Suppressor macrophage (primary cell): ENCODE data around the gene HSBP1L1.
"Not testable (repeated sequence)": the region's sequence is repeated elsewhere in the genome, so short reads cannot be mapped to it uniquely, and the experiment has no call there.

Source experiments
- DNase-seq, 4 experiments: peaks; one replicate each; pipeline ENCODE4 v3.0.0-alpha.2; 2020 to 2022

HSBP1L1 gene

DNA sequence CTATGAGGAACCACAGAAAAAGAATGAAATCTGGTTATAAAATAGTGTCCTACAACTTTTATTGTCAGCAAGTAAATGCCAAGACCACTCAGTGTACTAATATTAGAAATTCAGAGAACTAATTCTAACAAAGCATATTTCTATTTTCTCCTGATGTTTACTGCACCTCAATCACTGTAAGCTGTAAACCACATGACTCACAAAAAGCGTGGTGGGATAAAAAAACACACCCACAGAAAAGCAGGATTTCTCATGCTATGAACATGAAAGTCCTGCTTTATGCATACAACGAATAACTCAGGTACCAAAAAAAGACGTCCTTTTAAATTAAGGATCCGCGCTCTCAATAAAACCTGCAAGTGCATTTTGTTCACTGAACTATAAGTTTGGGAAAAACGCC lies 23.1 kb downstream of the HSBP1L1 start:
- DNase-seq, result peak; percentile 12 to 46 (median 28)

DNA sequence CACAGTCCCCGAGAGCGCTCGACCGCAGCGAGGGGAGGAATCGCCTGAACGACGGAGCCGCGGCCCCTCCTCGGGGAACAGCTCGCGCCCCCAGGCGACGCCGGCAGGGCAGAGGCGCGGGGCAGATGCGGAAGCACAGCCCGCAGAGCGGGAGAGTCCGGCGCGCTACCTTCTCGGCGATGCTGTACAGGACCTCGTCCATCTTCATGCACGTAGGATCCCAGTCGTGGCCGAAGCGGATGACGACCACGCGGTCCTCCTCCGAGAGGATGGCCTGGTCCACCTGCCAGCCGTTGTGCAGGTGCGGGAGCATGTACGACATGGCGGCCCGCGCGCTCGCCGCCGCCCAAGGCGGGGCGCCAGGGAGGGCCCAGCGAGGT lies 23.6 kb downstream of the HSBP1L1 start:
- DNase-seq, result peak; percentile 71 to 90 (median 80)

DNA sequence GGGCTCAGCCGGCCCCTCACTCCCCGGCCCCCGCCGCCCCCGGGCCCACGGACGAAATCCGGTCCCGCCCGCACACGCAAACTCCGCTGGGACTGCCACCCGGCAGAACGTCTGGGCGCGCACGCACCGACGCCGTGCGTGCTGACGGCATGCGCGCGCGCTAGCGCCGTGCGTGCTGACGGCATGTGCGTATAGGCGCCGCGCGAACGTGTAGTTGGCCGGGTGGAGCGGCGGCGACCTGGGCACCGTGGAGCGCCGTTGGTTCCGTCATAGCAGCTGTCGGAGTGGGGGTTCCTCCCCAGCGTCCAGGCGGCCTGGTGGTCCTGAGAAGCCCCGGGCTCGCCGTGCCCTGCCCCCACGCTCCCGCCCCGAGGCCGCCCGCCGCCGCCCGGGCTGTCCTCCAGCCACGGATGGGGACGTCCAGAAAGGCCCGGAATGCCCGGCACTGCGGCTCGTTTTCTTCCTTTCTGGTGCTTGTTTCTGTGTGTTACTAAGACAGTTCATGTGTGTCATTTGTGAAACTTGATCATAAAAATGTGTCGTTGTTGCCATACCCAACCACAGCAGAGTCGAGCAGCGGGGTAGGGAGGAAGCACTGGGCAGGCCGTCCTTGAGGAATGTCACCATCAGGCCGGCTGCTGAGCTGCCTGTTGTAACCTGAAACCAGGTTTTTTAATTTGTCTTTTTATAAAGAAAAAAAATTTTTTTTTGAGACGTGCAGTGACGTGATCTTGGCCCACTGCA lies 24.2 kb downstream of the HSBP1L1 start, which contains the start of gene TXNL4A:
TSS of gene TXNL4A (minus strand) at position 113 of the 744 bp plus-strand sequence. CDS start 171 bp downstream, outside the sequence.
- peak; percentile 94 to 97 (median 96) for DNase-seq

DNA sequence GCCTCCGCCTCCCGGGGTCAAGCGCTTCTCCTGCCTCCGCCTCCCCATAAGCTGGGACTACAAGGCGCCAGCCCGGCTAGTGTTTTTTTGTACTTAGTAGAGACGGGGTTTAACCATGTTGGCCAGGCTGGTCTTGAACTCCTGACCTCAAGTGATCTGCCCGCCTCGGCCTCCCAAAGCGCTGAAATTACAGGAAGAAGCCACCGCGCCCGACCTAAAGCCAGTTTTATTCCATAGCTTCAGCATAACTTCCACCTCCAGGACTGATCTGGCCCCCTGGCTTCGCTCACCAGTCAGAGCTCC lies 24.7 kb downstream of the HSBP1L1 start:
- DNase-seq, result peak in 2 of 4 experiments; percentile 19 to 21

DNA sequence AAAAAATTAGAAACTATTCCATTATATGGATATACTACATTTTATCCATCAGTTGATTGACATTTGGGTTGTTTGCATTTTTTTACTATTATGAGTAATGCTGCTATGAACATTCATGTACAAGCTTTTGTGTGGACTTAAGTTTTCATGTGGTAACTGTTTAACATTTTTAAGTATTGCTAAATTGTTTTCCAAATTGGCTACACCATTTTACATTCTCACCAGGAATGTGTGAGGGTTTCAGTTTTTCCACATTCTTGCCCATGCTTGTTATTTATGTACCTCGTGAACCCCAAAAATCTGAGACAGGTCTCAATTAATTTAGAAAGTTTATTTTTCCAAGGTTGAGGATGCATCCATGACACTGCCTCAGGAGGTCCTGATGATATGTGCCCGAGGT lies 27.1 kb downstream of the HSBP1L1 start:
- no peak for DNase-seq

DNA sequence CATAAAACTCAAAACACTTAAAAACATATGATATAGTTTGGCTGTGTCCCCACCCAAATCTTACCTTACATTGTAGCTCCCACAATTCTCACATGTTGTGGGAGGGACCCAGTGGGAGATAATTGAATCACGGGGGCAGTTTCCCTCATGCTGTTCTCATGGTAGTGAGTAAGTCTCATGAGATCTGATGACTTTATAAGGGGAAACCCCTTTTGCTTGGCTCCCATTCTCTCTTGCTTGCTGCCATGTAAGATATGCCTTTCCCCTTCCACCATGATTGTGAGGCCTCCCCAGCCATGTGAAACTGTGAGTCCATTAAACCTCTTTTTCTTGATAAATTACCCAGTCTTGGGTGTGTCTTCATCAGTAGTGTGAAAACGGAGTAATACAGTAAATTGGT lies 35.3 kb downstream of the HSBP1L1 start:
- peak in 2 of 4 experiments; percentile 4 to 11 for DNase-seq

DNA sequence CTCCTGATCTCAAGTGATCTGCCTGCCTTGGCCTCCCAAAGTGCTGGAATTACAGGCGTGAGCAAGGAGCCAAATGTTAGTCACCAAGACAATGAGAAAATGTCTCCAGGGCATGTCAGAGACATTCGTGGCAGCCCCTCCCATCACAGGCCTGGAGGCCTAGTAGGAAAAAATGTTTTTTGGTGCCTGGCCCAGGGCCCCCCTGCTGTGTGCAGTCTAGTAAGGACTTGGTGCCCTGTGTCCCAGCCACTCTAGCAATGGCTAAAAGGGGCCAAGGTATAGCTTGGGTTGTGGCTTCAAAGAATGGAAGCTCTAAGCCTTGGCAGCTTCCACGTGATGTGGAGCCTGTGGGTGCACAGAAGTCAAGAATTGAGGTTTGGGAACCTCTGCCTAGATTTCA lies 36.4 kb downstream of the HSBP1L1 start:
- DNase-seq, result no peak

DNA sequence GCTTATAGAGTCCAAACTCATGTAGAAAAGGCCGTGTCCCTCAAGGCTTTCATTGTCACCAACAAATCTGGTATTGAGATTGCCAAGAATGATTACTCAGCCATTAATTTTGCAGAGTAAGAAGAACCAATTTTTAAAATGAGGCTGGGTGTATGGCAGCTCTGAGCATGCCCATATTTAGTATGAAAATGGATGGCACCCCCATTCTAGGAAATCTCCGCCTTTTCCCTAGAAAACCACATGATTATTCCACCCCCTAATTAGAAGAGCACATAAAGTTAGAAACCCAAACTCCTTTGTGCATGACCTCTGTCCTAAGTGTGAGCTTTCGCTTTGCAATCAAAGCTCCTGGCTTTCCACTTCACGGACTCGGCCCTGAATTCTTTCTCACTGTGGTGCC lies 38.0 kb downstream of the HSBP1L1 start:
- no peak for DNase-seq

DNA sequence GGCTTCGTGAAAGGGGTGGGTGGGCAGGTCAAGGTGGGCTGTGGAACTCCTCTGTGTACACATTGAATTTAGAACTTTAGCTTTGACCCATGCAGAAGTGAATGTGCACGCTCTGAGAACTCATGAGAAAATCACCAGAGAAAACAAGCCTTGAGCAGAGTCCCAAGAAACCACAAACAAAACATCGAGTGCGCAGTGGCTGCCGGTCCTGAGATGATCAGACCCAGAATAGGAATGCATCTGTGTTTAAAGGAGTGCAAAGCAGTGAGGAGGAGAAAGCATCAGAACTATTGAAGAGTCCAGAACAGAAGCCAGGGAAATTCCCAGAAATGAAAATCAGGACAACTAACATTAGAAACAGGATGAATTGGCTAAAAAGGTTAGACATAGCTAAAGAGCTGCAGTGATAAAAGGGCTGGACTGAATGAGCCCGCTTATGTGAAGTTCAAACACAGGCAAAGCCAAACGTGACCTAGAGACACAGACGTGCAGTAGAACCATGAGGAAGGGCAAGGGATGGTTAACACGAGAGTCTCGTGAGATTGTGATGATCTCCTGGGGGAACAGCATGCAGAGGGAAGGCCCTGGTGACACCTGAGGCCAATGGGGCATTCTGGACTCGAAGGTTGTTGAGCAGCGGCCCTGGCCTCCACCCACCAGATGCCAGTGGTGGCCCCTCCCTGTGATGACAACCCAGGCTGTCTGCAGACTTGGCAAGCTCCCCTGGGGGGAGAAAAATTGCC lies 40.3 kb downstream of the HSBP1L1 start:
- DNase-seq, result no peak

DNA sequence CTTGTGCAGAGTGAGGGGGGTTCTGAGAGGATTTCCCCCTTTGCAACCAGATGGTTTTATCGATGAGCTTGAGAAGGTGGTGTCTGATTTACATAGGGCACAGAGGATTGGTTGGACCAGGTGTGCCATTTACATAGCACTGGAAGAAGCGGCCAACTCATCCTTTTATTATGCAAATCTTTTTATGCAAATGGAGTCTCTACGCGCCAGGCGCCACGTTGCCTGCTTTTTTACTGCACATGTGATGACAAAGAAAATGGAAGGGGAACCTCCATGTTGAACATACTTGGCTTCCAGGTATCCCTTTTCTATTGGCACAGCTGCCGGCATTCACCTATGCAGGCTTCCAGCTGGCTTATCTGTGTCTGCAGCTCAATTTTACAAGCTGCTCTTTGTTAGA lies 42.3 kb downstream of the HSBP1L1 start:
- DNase-seq, result no peak

DNA sequence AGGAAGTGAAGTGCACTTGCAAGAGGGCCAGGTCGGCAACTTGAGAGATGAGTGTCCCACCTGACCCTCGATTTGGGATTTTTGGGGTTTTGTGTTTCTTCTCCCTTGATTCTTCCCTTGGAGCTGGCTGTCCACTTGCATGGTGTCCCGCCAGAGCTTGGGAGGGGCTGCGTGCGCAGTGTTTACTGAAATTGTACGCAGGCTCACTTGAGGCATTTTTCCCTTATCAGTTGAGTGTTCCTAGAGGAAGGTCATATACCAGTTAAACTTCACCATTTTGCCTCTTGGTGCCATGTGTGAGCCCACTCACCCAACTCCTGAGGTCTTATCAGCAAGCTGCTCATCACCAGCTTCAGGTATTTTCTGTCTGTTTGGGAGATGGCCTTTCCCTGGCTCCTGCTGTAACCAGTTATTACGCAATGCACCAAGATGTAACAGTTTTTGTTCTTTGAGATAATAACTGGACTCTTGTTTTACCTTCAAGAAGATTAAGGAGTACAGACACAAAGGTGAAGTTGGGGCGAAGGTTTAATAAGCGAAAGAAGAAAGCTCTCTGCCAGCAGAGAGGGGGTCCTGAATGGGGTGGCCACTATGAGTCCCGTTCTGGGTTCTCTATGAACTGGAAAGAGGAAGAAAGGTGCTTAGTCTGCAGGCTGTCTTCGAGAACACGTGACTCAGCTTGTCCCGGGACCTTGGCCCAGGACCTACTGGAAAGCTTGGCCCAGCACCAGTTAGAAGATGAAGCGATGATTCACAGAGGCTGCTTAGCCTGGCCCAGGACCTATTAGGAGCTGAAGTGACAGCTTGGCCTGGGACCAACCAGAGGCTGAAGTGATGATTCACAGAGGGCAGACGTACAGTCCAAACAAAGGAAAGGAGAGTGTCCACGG lies 45.5 kb downstream of the HSBP1L1 start:
- no peak for DNase-seq

DNA sequence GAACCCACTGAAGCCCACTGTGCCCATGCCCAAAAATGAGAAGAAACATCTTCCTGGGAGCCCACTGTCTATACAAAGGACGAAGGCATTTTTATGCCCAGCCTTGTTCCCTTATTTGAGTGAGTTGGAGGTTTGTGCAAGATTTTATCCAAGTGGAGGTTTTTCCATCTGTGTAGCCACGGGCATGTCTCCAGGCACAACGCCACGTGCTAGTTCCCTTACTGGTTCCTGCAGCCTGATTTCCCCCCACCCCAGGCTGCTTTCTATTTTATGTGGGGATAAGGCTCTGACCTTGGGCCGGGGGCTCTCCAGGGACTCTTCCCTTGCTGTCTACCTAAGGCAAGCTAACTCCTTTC lies 46.1 kb downstream of the HSBP1L1 start:
- no peak for DNase-seq

DNA sequence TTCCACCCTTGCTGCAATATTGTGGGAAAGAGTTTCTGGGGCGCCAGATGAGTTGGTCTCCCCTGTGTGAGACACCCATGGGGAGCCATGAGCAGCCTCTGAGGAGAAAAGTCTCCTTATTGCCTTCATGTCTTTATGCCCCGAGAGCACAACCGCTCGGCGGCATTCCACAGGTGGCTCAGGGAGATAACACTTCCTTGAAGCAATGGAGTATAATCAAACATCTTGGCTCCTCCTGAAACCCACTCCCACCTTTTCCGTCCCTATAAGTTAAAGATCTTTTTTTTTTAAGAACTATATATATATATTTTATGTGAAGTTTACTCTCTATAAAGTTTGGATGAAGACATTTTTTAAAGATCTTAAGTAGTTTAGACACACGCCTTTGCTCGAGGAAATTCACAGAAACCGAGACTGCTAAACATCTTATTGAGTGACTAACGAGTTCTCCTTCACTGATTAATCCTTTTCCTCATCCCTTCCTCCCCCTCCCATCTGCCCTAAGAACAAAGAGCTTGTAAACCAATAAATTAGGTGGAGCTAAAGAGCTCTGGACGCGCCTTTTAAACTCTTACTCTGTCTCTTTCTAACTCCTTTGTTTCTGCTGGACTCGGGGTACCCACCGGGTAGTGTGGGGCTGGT lies 47.2 kb downstream of the HSBP1L1 start:
- DNase-seq, result not testable (repeated sequence)

DNA sequence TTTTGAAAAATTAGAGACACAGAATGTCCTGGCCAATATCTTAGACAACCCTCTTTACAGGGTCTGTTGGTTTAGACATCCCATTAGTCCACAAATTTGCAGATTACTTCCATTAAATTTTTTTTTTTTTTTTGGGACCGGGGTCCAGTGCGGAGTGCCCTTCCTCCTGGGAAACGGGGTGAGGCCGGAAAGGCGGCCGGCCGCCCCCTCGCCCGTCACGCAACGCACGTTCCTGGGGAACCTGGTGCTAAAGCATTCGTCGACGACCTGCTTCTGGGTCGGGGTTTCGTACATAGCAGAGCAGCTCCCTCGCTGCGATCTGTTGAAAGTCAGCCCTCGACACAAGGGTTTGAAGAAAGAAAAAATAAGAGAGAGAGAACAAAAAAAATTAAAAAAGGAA lies 48.3 kb downstream of the HSBP1L1 start:
- DNase-seq, result no peak
